Measurements from ENCODE around the gene ZNF341. TPM values are rescaled to one million over a fixed set of nuclear protein-coding genes. Genes with fewer than 3 reads are reported as not detected.
"Not testable (repeated sequence)": the region's sequence is repeated elsewhere in the genome, so short reads cannot be mapped to it uniquely, and the experiment has no call there.

The ZNF341 gene
- total RNA-seq, 1 donor from 2014 or later: 2.3 TPM

GRCh38 chr20:33693289-33693688, 38.5 kb upstream of the ZNF341 start:
- TF ChIP-seq, protein P1, sequence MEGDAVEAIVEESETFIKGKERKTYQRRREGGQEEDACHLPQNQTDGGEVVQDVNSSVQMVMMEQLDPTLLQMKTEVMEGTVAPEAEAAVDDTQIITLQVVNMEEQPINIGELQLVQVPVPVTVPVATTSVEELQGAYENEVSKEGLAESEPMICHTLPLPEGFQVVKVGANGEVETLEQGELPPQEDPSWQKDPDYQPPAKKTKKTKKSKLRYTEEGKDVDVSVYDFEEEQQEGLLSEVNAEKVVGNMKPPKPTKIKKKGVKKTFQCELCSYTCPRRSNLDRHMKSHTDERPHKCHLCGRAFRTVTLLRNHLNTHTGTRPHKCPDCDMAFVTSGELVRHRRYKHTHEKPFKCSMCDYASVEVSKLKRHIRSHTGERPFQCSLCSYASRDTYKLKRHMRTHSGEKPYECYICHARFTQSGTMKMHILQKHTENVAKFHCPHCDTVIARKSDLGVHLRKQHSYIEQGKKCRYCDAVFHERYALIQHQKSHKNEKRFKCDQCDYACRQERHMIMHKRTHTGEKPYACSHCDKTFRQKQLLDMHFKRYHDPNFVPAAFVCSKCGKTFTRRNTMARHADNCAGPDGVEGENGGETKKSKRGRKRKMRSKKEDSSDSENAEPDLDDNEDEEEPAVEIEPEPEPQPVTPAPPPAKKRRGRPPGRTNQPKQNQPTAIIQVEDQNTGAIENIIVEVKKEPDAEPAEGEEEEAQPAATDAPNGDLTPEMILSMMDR (IDR thresholded peaks at IDR 0.05; ENCODE audit: insufficient read depth, low read length, poor library complexity, severe bottlenecking): no peak
- no peak for DNase-seq (ENCODE audit: low read depth)
- Histone ChIP-seq H3K36me3 (ENCODE audit: control insufficient read depth, insufficient read depth, low read length) (no peaks in the 10 kb centered on the region), H3K27me3 (ENCODE audit: control insufficient read depth, insufficient read depth, low read length) (no peaks in the 10 kb centered on the region), H3K4me3 (ENCODE audit: low read depth, low read length) (no peak overlapping the region)

GRCh38 chr20:33693741-33694638, 37.8 kb upstream of the ZNF341 start:
- Histone ChIP-seq H3K4me3 (ENCODE audit: low read depth, low read length) (no peak overlapping the region), H3K27me3 (ENCODE audit: control insufficient read depth, insufficient read depth, low read length) (no peaks in the 10 kb centered on the region), H3K36me3 (ENCODE audit: control insufficient read depth, insufficient read depth, low read length) (no peaks in the 10 kb centered on the region)
- TF ChIP-seq, protein P1 (IDR thresholded peaks at IDR 0.05; ENCODE audit: insufficient read depth, low read length, poor library complexity, severe bottlenecking): no peak
- DNase-seq (ENCODE audit: low read depth): no peak

DNA sequence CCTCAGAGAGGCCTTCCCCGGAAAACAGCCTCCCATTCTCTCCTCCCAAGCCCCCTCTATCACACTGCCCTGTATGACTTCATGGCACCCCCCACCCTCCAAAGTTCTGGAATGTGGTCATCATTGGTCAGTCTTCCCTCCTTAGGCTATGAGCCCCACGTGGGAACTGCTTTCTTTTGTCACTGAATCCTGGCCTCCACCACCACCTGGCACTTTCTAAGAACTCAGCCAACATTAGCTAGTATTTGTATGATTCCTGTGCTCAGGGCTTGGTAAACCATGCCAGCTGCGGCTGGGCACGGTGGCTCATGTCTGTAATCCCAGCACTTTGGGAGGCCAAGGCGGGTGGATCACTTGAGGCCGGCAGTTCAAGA, 37.2 kb upstream of the ZNF341 start:
- H3K27me3 ChIP-seq (ENCODE audit: control insufficient read depth, insufficient read depth, low read length): no peaks in the 10 kb centered on the region
- no peak for DNase-seq (ENCODE audit: low read depth)
- no peaks in the 10 kb centered on the region for H3K36me3 ChIP-seq (ENCODE audit: control insufficient read depth, insufficient read depth, low read length)
- TF ChIP-seq, protein P1 (IDR thresholded peaks at IDR 0.05; ENCODE audit: insufficient read depth, low read length, poor library complexity, severe bottlenecking): no peak
- no peak overlapping the region for H3K4me3 ChIP-seq (ENCODE audit: low read depth, low read length)

DNA sequence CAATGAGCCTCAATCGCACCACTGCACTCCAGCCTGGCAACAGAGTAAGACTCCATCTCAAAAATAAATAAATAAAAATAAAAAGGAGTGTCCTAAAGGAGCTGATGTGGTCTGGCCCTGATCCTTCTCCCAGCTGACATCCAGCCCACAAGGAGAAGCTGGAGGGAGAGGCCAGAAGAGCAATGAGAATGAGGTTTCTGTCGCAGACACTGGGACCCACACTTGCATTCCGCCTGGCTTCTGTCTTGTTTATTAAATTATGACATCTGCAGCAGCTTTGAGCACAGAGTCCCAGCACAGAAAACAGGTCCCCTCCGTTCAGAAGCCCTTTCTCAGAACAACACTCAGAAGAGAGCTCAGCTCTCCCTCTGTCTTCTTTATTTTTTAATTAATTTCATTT, 35.3 kb upstream of the ZNF341 start:
- Histone ChIP-seq H3K36me3 (ENCODE audit: control insufficient read depth, insufficient read depth, low read length) (no peaks in the 10 kb centered on the region), H3K27me3 (ENCODE audit: control insufficient read depth, insufficient read depth, low read length) (no peaks in the 10 kb centered on the region), H3K4me3 (ENCODE audit: low read depth, low read length) (no peak overlapping the region)
- TF ChIP-seq, protein P1 (IDR thresholded peaks at IDR 0.05; ENCODE audit: insufficient read depth, low read length, poor library complexity, severe bottlenecking): no peak
- DNase-seq (ENCODE audit: low read depth): no peak

- H3K27me3 ChIP-seq (ENCODE audit: control insufficient read depth, insufficient read depth, low read length): no peaks in the 10 kb centered on the region
- DNase-seq (ENCODE audit: low read depth): no peak
- TF ChIP-seq, protein P1 (IDR thresholded peaks at IDR 0.05; ENCODE audit: insufficient read depth, low read length, poor library complexity, severe bottlenecking): no peak
- H3K4me3 ChIP-seq (ENCODE audit: low read depth, low read length): no peak overlapping the region
- no peaks in the 10 kb centered on the region for H3K36me3 ChIP-seq (ENCODE audit: control insufficient read depth, insufficient read depth, low read length)
Observed at GRCh38 chr20:33697129-33697528, 34.7 kb upstream of the ZNF341 start.

DNA sequence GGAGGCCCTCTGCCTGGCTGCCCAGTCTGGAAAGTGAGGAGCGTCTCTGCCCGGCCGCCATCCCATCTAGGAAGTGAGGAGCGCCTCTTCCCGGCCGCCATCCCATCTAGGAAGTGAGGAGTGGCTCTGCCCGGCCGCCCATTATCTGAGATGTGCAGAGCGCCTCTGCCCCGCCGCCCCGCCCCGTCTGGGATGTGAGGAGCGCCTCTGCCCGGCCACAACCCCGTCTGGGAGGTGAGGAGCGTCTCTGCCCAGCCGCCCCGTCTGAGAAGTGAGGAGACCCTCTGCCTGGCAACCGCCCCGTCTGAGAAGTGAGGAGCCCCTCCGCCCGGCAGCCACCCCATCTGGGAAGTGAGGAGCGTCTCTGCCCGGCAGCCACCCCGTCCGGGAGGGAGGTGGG, 32.8 kb upstream of the ZNF341 start:
- not testable (repeated sequence) for DNase-seq (ENCODE audit: low read depth); H3K4me3 ChIP-seq (ENCODE audit: low read depth, low read length); H3K36me3 ChIP-seq (ENCODE audit: control insufficient read depth, insufficient read depth, low read length); H3K27me3 ChIP-seq (ENCODE audit: control insufficient read depth, insufficient read depth, low read length)

DNA sequence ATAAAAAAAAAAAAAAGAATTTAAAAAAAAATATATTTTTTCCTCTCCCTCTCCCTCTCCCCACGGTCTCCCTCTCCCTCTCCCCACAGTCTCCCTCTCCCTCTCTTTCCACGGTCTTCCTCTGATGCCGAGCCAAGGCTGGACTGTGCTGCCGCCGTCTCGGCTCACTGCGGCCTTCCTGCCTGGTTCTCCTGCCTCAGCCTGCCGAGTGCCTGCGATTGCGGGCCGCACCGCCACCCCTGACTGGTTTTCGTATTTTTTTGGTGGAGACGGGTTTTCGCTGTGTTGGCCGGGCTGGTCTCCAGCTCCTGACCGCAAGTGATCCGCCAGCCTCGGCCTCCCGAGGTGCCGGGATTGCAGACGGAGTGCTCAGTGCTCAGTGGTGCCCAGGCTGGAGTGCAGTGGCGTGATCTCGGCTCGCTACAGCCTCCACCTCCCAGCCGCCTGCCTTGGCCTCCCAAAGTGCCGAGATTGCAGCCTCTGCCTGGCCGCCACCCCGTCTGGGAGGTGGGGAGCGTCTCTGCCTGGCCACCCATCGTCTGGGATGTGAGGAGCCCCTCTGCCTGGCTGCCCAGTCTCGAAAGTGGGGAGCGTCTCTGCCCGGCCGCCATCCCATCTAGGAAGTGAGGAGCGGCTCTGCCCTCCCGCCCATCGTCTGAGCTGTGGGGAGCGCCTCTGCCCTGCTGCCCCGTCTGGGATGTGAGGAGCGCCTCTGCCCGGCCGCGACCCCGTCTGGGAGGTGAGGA, 30.9 kb upstream of the ZNF341 start:
- DNase-seq (ENCODE audit: low read depth): not testable (repeated sequence)

More for the DNA sequence above, 30.9 kb upstream of the ZNF341 start:
- H3K27me3 ChIP-seq (ENCODE audit: control insufficient read depth, insufficient read depth, low read length); H3K36me3 ChIP-seq (ENCODE audit: control insufficient read depth, insufficient read depth, low read length); H3K4me3 ChIP-seq (ENCODE audit: low read depth, low read length): not testable (repeated sequence)
